B cell (primary cell): ENCODE results near the gene MYO5C. TPM values are rescaled to one million over a fixed set of nuclear protein-coding genes. Genes with fewer than 3 reads are reported as not detected.

Experiments
- ATAC-seq: fragments of 200-7000 bp; cut with Tn5 transposase; one replicate; pipeline ENCODE4 v1.10.0; 2021; ENCODE audit warnings: low read depth, mild to moderate bottlenecking, moderate number of reproducible peaks, moderate library complexity
- CTCF ChIA-PET: fragments of 350-600 bp; sonication (Branson Sonifier 250); formaldehyde crosslinking; loops from one replicate; lab custom pipeline; 2021; ENCODE audit warnings: antibody characterized with exemption, inconsistent platforms; lab: Charles Lee
- POLR2A ChIA-PET: fragments of 350-600 bp; sonication (Branson Sonifier 250); formaldehyde crosslinking; loops from one replicate; lab custom pipeline; 2021; ENCODE audit warnings: antibody characterized with exemption; lab: Charles Lee
- DNase-seq: peaks from one replicate; pipeline ENCODE4 v3.0.0; 2013
- H2AFZ ChIP-seq: 2 replicates; pipeline ENCODE4 v1.6.1; 2012; ENCODE audit warnings: mild to moderate bottlenecking, low read depth, low read length; ENCODE audit not compliant: insufficient read depth, poor library complexity, severe bottlenecking
- H3K27ac ChIP-seq, 2 donors: 1 replicate in 1 of 2; 2 replicates in 1 of 2; pipeline ENCODE4 v1.5.1; 2012 to 2013; ENCODE audit warnings: low read length in 2 of 2, mild to moderate bottlenecking in 2 of 2, moderate library complexity in 1 of 2
- H3K27me3 ChIP-seq, 4 experiments: fragments of 200-600 bp in 1 of 4; sonication (generic) in 1 of 4; replicated peaks in 1 of 4; 1 replicate in 2 of 4; 2 replicates in 2 of 4; pipeline versions ENCODE4 v1.6.1 to v1.7.0; 2013 to 2016; ENCODE audit warnings: low read length in 3 of 4, mild to moderate bottlenecking in 2 of 4, mixed read lengths in 1 of 4, moderate library complexity in 1 of 4; ENCODE audit not compliant: insufficient read depth in 4 of 4, control insufficient read depth in 3 of 4; ENCODE audit errors: control extremely low read depth in 1 of 4
- H3K36me3 ChIP-seq, 2 experiments: replicated peaks in 1 of 2; 1 replicate in 1 of 2; 2 replicates in 1 of 2; pipeline versions ENCODE4 v1.6.1 to v1.7.1; 2013; ENCODE audit warnings: low read length in 1 of 2; ENCODE audit not compliant: insufficient read depth in 2 of 2, control insufficient read depth in 1 of 2; ENCODE audit errors: control extremely low read depth in 1 of 2, extremely low read depth in 1 of 2
- H3K4me1 ChIP-seq, 2 donors: fragments of 200-600 bp in 1 of 2; sonication (generic) in 1 of 2; 1 replicate in 1 of 2; 2 replicates in 1 of 2; pipeline versions ENCODE4 v1.5.1 to v1.6.1; 2013 to 2017; ENCODE audit warnings: low read length in 2 of 2; ENCODE audit not compliant: control insufficient read depth in 2 of 2, insufficient read depth in 2 of 2
- H3K4me2 ChIP-seq: replicated peaks from 2 replicates; pipeline ENCODE3; 2012; ENCODE audit warnings: mild to moderate bottlenecking, low read depth, low read length; ENCODE audit not compliant: poor library complexity, severe bottlenecking
- H3K4me3 ChIP-seq, 5 experiments: fragments of 200-600 bp in 1 of 5; sonication (generic) in 1 of 5; 1 replicate in 3 of 5; 2 replicates in 2 of 5; pipeline versions ENCODE4 v1.5.1 to v1.7.0; 2011 to 2016; ENCODE audit warnings: low read length in 4 of 5, mild to moderate bottlenecking in 4 of 5, low read depth in 2 of 5, control low read depth in 1 of 5, moderate library complexity in 1 of 5; ENCODE audit not compliant: insufficient read depth in 1 of 5; ENCODE audit errors: control extremely low read depth in 1 of 5, extremely low read depth in 1 of 5
- H3K79me2 ChIP-seq: fragments of 200-600 bp; sonication (generic); one replicate; pipeline ENCODE4 v1.6.0; 2016; ENCODE audit warnings: low read length; ENCODE audit not compliant: control insufficient read depth, insufficient read depth
- H3K9ac ChIP-seq: fragments of 200-600 bp; sonication (generic); 2 replicates; pipeline ENCODE4 v1.6.1; 2017; ENCODE audit warnings: mild to moderate bottlenecking, low read length, moderate library complexity
- H3K9me3 ChIP-seq, 3 donors: one replicate each; pipeline versions ENCODE4 v1.6.1 to v1.7.1; 2013; ENCODE audit warnings: low read length in 2 of 3; ENCODE audit not compliant: control insufficient read depth in 2 of 3, insufficient read depth in 1 of 3; ENCODE audit errors: control extremely low read depth in 1 of 3
- H4K20me1 ChIP-seq: 2 replicates; pipeline ENCODE4 v1.6.0; 2012; ENCODE audit warnings: mild to moderate bottlenecking, low read length; ENCODE audit not compliant: insufficient read depth, control insufficient read depth, poor library complexity, severe bottlenecking
- H3K27ac Mint-ChIP-seq: one replicate; pipeline ENCODE4 v1.8.0; 2021; ENCODE audit warnings: mixed read lengths
- H3K27me3 Mint-ChIP-seq: one replicate; pipeline ENCODE4 v1.8.0; 2021; ENCODE audit warnings: mixed read lengths
- H3K4me1 Mint-ChIP-seq: one replicate; pipeline ENCODE4 v1.8.0; 2021; ENCODE audit warnings: mixed read lengths
- H3K4me3 Mint-ChIP-seq: one replicate; pipeline ENCODE4 v1.8.0; 2021; ENCODE audit warnings: mixed read lengths
- H3K9me3 Mint-ChIP-seq: one replicate; pipeline ENCODE4 v1.8.0; 2022; ENCODE audit warnings: mixed read lengths; ENCODE audit not compliant: insufficient read depth
- EZH2 ChIP-seq: IDR thresholded peaks from 2 replicates; pipeline ENCODE4 v1.6.1; 2012; ENCODE audit warnings: borderline replicate concordance, low read depth, mild to moderate bottlenecking, moderate library complexity, low read length; ENCODE audit not compliant: insufficient read depth, poor library complexity, severe bottlenecking
- WGBS: methylation state at CpG from one replicate; pipeline ENCODE4 v1.1.5; 2013; ENCODE audit warnings: missing lambda C conversion rate; ENCODE audit not compliant: insufficient coverage; 5-methylcytosine and 5-hydroxymethylcytosine counted together
- intact Hi-C: fragments of 100-400 bp; cut with micrococcal nuclease; formaldehyde crosslinking; loops from one replicate; pipeline ENCODE4 v1.10.0; 2022
- polyA plus RNA-seq: library from polyadenylated mRNA; depleted of rRNA; stranded (reverse); fragments of >200 nt; gene quantifications from 2 replicates; pipeline ENCODE4 v1.2.3, GENCODE V29; 2012
- total RNA-seq, 2 donors: library from RNA; stranded (reverse); fragments of 120-200 nt in 1 of 2; gene quantifications; 1 replicate in 1 of 2; 2 replicates in 1 of 2; pipeline versions ENCODE4 v1.2.3 to v1.2.4, GENCODE V29; 2013 to 2022
- TF ChIP-seq, protein P1 (sequence below): fragments of 200-600 bp; IDR thresholded peaks from one replicate; pipeline ENCODE4 v1.8.0; 2022; ENCODE audit warnings: antibody characterized with exemption, mild to moderate bottlenecking

MYO5C gene
- total and polyA plus RNA-seq, 2 donors (not counting 1 experiment from before 2014, with no cell fraction given) = 0.54 to 4.5 TPM

DNA sequence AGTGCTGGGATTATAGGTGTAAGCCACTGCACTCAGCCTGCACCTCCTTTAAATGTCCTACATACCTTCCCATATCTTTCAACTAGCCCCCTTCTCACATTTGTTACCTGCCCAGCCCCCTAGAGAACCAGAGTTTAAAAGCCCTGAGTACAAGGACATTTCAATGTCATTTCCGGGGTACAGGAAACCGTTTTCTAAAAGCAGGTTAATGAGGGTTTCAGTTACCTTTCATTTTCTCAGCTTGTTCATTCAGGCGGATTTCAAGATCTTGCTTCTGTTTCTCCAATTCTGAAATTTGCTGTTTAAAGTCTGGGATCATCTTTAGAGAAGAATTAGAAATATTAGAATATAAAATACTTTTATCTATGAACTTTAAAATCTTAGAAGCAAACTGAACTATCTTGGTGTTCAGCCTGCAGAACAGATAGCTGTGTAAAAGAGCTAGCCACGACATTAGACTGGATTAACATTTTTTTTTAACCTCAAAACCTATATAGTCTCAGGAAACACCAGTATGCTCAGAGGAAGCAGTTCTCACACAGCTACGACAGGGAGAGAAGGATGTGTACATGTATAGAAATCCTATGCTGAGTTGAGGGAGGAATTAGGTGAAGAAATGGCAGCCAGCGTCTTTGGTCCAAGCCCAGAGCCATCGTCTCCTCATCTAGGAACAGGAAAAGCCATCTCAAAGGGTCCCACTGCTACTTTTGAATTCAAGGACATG, 74.5 kb downstream of the MYO5C start:
- peak overlapping the region; percentile 49 to 63 (median 59) for H3K4me3 ChIP-seq
- Mint-ChIP-seq H3K4me3 (peak overlapping the region; percentile 91), H3K4me1 (peaks cover 64% of the 10 kb centered on the region), H3K27me3 (no peaks in the 10 kb centered on the region), H3K27ac (peak overlapping the region; percentile 97), H3K9me3 (no peaks in the 10 kb centered on the region)
- no peaks in the 10 kb centered on the region for H3K36me3 ChIP-seq
- peaks cover 18% of the 10 kb centered on the region for H3K79me2 ChIP-seq
- ATAC-seq (peak; percentile 53), DNase-seq (peak; percentile 55)
- ChIA-PET POLR2A (interaction anchor here (0.5 to 2.2 kb wide), 9 partner anchors 12 to 354 kb away, joined by 3 to 9 read pairs (median 5); no protein-coding TSS in a partner anchor), CTCF (interaction anchor here (0.5 to 24.5 kb wide), 6 partner anchors 13 to 271 kb away, joined by 3 to 512 read pairs (median 5); no protein-coding TSS in a partner anchor)
- no peaks in the 10 kb centered on the region for H3K9me3 ChIP-seq
- WGBS = 0% methylated on average over 1 of the region's 7 CpGs
- H3K4me1 ChIP-seq = peaks cover 33 to 58% of the 10 kb centered on the region in 2 donors
- no peaks in the 10 kb centered on the region for H3K27me3 ChIP-seq
- H3K9ac ChIP-seq = peak overlapping the region; percentile 69
- peak overlapping the region; percentile 49 for H2AFZ ChIP-seq
- peak overlapping the region; percentile 75 for H3K4me2 ChIP-seq
- no peaks in the 10 kb centered on the region for H4K20me1 ChIP-seq
- TF ChIP-seq EZH2 = no peak
- TF ChIP-seq, protein P1, sequence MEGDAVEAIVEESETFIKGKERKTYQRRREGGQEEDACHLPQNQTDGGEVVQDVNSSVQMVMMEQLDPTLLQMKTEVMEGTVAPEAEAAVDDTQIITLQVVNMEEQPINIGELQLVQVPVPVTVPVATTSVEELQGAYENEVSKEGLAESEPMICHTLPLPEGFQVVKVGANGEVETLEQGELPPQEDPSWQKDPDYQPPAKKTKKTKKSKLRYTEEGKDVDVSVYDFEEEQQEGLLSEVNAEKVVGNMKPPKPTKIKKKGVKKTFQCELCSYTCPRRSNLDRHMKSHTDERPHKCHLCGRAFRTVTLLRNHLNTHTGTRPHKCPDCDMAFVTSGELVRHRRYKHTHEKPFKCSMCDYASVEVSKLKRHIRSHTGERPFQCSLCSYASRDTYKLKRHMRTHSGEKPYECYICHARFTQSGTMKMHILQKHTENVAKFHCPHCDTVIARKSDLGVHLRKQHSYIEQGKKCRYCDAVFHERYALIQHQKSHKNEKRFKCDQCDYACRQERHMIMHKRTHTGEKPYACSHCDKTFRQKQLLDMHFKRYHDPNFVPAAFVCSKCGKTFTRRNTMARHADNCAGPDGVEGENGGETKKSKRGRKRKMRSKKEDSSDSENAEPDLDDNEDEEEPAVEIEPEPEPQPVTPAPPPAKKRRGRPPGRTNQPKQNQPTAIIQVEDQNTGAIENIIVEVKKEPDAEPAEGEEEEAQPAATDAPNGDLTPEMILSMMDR = no peak
- intact Hi-C loops = loop anchor here (2.0 kb wide), 1 partner anchor 14 kb away; no protein-coding TSS in a partner anchor
- H3K27ac ChIP-seq = peak overlapping the region; percentile 90 to 92

DNA sequence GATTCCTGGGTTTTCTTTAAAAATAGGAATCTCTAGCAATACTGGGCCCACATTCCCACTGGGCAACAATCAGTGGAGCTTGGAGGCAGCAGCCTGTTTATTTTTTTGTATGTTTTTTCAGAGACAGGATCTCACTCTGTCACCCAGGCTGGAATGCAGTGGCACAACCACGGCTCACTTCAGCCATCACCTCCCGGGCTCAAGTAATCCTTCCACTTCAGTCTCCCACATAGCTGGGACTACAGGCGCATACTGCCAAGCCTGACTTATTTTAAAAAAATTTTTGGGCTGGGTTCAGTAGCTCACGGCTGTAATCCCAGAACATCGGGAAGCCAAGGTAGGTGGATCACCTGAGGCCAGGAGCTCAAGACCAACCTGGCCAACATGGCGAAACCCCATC, 75.4 kb downstream of the MYO5C start:
- 100% methylated on average over 1 of the region's 6 CpGs for WGBS
- Histone ChIP-seq H3K79me2 (peaks cover 18% of the 10 kb centered on the region), H3K4me3 (peak overlapping the region in 1 of 5 experiments; percentile 61), H3K27me3 (no peaks in the 10 kb centered on the region), H3K27ac (peak overlapping the region; percentile 90 to 92), H3K9me3 (no peaks in the 10 kb centered on the region), H3K4me1 (peaks cover 33 to 49% of the 10 kb centered on the region in 2 donors), H4K20me1 (no peaks in the 10 kb centered on the region), H2AFZ (peak overlapping the region; percentile 49), H3K36me3 (no peaks in the 10 kb centered on the region), H3K9ac (no peak overlapping the region), H3K4me2 (peak overlapping the region; percentile 75)
- H3K4me1 Mint-ChIP-seq = peaks cover 56% of the 10 kb centered on the region
- no peaks in the 10 kb centered on the region for H3K9me3 Mint-ChIP-seq
- intact Hi-C loops = loop anchor here (2.0 kb wide), 1 partner anchor 15 kb away; no protein-coding TSS in a partner anchor
- POLR2A ChIA-PET = interaction anchor here (0.5 to 2.2 kb wide), 5 partner anchors 15 to 355 kb away, joined by 3 to 7 read pairs (median 5); no protein-coding TSS in a partner anchor
- no peak overlapping the region for H3K27ac Mint-ChIP-seq
- DNase-seq = no peak
- no peaks in the 10 kb centered on the region for H3K27me3 Mint-ChIP-seq
- no peak overlapping the region for H3K4me3 Mint-ChIP-seq
- no peak for ATAC-seq
- CTCF ChIA-PET = interaction anchor here (0.9 to 24.5 kb wide), 7 partner anchors 8 to 56 kb away, joined by 3 to 512 read pairs (median 6); no protein-coding TSS in a partner anchor
- TF ChIP-seq, protein P1 = no peak
- no peak for TF ChIP-seq EZH2
